HepG2 (cell line): ENCODE results near the gene DDC. TPM values are rescaled to one million over a fixed set of nuclear protein-coding genes. Genes with fewer than 3 reads are reported as not detected.

Experiments used
- ARID4A ChIP-seq: sonication (generic); formaldehyde crosslinking; IDR thresholded peaks from 2 replicates; pipeline ENCODE4 v1.5.0; 2020; ENCODE audit warnings: mild to moderate bottlenecking, missing genetic modification reagents, borderline replicate concordance
- ARNT ChIP-seq: fragments of 450-650 bp; IDR thresholded peaks from 2 replicates; pipeline ENCODE4 v1.6.1; 2017
- ELF3 ChIP-seq: IDR thresholded peaks from 2 replicates; pipeline ENCODE4 v1.6.1; 2016; ENCODE audit warnings: missing genetic modification reagents, missing compliant biosample characterization
- GATA4 ChIP-seq: sonication (generic); IDR thresholded peaks from 2 replicates; pipeline ENCODE4 v1.6.1; 2016; ENCODE audit warnings: antibody characterized with exemption, low read depth, borderline replicate concordance
- ISL2 ChIP-seq: sonication (generic); formaldehyde crosslinking; IDR thresholded peaks from 2 replicates; pipeline ENCODE4 v1.5.0; 2020; ENCODE audit warnings: missing genetic modification reagents
- MBD4 ChIP-seq: IDR thresholded peaks from 2 replicates; pipeline ENCODE4 v1.6.1; 2012; ENCODE audit warnings: low read length, inconsistent platforms, borderline replicate concordance
- MTA1 ChIP-seq: sonication (generic); formaldehyde crosslinking; IDR thresholded peaks from 2 replicates; pipeline ENCODE4 v1.4.0; 2020; ENCODE audit warnings: missing genetic modification reagents, mild to moderate bottlenecking, borderline replicate concordance
- POLR2G ChIP-seq: fragments of 200-400 bp; formaldehyde crosslinking; IDR thresholded peaks from 2 replicates; pipeline ENCODE4 v1.6.1; 2018; ENCODE audit warnings: mild to moderate bottlenecking, low read depth, low read length, moderate library complexity
- TEAD3 ChIP-seq: optimal IDR thresholded peaks from 2 replicates; pipeline ENCODE3; 2016; ENCODE audit warnings: borderline replicate concordance
- XBP1 ChIP-seq: sonication (generic); formaldehyde crosslinking; IDR thresholded peaks from 2 replicates; pipeline ENCODE4 v1.5.0; 2020; ENCODE audit warnings: missing genetic modification reagents
- ZNF292 ChIP-seq: sonication (generic); formaldehyde crosslinking; IDR thresholded peaks from 2 replicates; pipeline ENCODE4 v1.8.1; 2022; ENCODE audit warnings: mild to moderate bottlenecking, low read depth, missing genetic modification reagents, borderline replicate concordance
- ZNF331 ChIP-seq: sonication (generic); formaldehyde crosslinking; IDR thresholded peaks from 2 replicates; pipeline ENCODE4 v1.4.0; 2020; ENCODE audit warnings: missing genetic modification reagents
- ZNF414 ChIP-seq: sonication (generic); formaldehyde crosslinking; IDR thresholded peaks from 2 replicates; pipeline ENCODE4 v1.5.0; 2020; ENCODE audit warnings: missing genetic modification reagents
- ZNF710 ChIP-seq: sonication (generic); formaldehyde crosslinking; IDR thresholded peaks from 2 replicates; pipeline ENCODE4 v1.5.0; 2020; ENCODE audit warnings: mild to moderate bottlenecking, missing genetic modification reagents, borderline replicate concordance
- polyA plus RNA-seq, 8 experiments: library from polyadenylated mRNA; depleted of rRNA in 3 of 8; stranded (reverse) in 7 of 8; unstranded in 1 of 8; fragments of >200 nt; fragmentation: Illumina TruSeq in 4 of 8; extraction: Trizol in 4 of 8; gene quantifications; 2 replicates each; pipeline versions ENCODE4 v1.2.1 to v1.2.3, GENCODE V29; 2011 to 2016; ENCODE audit warnings: low read depth in 4 of 8, missing spikeins in 1 of 8, mixed read lengths in 1 of 8; ENCODE audit not compliant: insufficient read depth in 1 of 8
- total RNA-seq, 5 experiments: library from RNA; depleted of rRNA; stranded (reverse); fragments of >200 nt; fragmentation: Illumina TruSeq; extraction: Trizol; gene quantifications; 2 replicates each; pipeline ENCODE4 v1.2.3, GENCODE V29; 2016; ENCODE audit warnings: low read depth in 1 of 5
- TF ChIP-seq, protein P1 (sequence below): sonication (generic); formaldehyde crosslinking; IDR thresholded peaks from 2 replicates; pipeline ENCODE4 v1.4.0; 2020; ENCODE audit warnings: missing genetic modification reagents
- TF ChIP-seq, protein P2 (sequence below): sonication (generic); formaldehyde crosslinking; IDR thresholded peaks from 2 replicates; pipeline ENCODE4 v1.4.0; 2020; ENCODE audit warnings: missing genetic modification reagents, borderline replicate concordance

DDC gene
- total and polyA plus RNA-seq, 2 of the 13 experiments (the other 11 are each of a cell fraction or from before 2014, with no cell fraction given): 11.7 to 93.3 TPM

DNA sequence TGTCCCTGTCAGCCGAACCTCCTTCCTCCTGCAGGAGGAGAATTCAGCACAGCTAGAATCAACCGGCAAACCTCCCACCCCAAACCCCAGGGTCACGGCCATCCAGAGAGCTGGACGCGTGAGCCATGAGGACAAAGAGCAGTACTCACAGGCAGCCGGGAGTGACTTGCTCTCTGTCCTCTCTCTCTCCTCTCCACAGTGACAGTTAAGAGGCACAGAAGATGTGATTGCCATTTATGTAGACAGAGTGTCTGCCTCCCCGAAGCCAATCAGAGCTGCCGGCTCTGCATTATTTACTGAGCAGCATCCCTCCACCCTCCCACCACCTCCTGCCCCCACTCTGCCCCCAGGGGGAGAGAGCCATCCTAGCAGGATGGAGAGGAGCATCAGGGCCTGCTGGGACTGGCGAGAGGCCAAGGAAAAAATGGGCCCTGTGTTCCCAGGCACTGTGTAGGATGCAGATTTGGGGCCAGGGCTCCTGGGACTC is 4.3 kb downstream of the DDC start (continued):
- TF ChIP-seq MBD4 (no peak), GATA4 (no peak), ELF3 (CRISPR knock-in tag) (0 out of 2 replicates have a peak, but pooled peaks have one; percentile 22), ZNF414 (CRISPR knock-in tag) (0 out of 2 replicates have a peak, but pooled peaks have one; percentile 35), ZNF331 (peak; percentile 67; the same call in 1 of the 2 replicates), ZNF710 (CRISPR knock-in tag) (0 out of 2 replicates have a peak, but pooled peaks have one; percentile 24), TEAD3 (CRISPR knock-in tag) (peak; percentile 54), ISL2 (CRISPR knock-in tag) (no peak), MTA1 (CRISPR knock-in tag) (no peak), ARNT (no peak), POLR2G (0 out of 2 replicates have a peak, but pooled peaks have one; percentile 31), ARID4A (CRISPR knock-in tag) (peak; percentile 82), XBP1 (no peak), ZNF292 (peak; percentile 96; the same call in 1 of the 2 replicates)
- TF ChIP-seq, protein P1, sequence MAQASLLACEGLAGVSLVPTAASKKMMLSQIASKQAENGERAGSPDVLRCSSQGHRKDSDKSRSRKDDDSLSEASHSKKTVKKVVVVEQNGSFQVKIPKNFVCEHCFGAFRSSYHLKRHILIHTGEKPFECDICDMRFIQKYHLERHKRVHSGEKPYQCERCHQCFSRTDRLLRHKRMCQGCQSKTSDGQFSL (CRISPR knock-in tag): no peak
- TF ChIP-seq, protein P2, sequence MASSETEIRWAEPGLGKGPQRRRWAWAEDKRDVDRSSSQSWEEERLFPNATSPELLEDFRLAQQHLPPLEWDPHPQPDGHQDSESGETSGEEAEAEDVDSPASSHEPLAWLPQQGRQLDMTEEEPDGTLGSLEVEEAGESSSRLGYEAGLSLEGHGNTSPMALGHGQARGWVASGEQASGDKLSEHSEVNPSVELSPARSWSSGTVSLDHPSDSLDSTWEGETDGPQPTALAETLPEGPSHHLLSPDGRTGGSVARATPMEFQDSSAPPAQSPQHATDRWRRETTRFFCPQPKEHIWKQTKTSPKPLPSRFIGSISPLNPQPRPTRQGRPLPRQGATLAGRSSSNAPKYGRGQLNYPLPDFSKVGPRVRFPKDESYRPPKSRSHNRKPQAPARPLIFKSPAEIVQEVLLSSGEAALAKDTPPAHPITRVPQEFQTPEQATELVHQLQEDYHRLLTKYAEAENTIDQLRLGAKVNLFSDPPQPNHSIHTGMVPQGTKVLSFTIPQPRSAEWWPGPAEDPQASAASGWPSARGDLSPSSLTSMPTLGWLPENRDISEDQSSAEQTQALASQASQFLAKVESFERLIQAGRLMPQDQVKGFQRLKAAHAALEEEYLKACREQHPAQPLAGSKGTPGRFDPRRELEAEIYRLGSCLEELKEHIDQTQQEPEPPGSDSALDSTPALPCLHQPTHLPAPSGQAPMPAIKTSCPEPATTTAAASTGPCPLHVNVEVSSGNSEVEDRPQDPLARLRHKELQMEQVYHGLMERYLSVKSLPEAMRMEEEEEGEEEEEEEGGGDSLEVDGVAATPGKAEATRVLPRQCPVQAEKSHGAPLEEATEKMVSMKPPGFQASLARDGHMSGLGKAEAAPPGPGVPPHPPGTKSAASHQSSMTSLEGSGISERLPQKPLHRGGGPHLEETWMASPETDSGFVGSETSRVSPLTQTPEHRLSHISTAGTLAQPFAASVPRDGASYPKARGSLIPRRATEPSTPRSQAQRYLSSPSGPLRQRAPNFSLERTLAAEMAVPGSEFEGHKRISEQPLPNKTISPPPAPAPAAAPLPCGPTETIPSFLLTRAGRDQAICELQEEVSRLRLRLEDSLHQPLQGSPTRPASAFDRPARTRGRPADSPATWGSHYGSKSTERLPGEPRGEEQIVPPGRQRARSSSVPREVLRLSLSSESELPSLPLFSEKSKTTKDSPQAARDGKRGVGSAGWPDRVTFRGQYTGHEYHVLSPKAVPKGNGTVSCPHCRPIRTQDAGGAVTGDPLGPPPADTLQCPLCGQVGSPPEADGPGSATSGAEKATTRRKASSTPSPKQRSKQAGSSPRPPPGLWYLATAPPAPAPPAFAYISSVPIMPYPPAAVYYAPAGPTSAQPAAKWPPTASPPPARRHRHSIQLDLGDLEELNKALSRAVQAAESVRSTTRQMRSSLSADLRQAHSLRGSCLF (CRISPR knock-in tag): no peak
